IMR-90 (cell line): ENCODE results near the gene NOS2. TPM values are rescaled to one million over a fixed set of nuclear protein-coding genes. Genes with fewer than 3 reads are reported as not detected.

ENCODE experiments used
- ATAC-seq: fragments of 200-7000 bp; cut with Tn5 transposase; 2 replicates; pipeline ENCODE4 v1.9.1; 2020; ENCODE audit warnings: low read depth, mild to moderate bottlenecking, moderate library complexity
- BruUV-seq: library from RNA; stranded (reverse); fragments of 400-500 nt; replicated peaks from 2 replicates; lab custom pipeline; 2021; lab: Mats Ljungman, UMichigan
- CTCF ChIA-PET: fragments of 300-600 bp; formaldehyde crosslinking; extraction: SDS; loops from one replicate; lab custom pipeline; 2021; ENCODE audit warnings: antibody characterized with exemption; lab: Yijun Ruan, JAX
- POLR2A ChIA-PET: fragments of 300-600 bp; sonication (Branson Sonifier 250); formaldehyde crosslinking; loops from one replicate; lab custom pipeline; 2022; ENCODE audit warnings: antibody characterized with exemption; ENCODE audit not compliant: unreplicated experiment; lab: Charles Lee
- DNase-seq: peaks from one replicate; pipeline ENCODE4 v3.0.0; 2013
- H2AFZ ChIP-seq: replicated peaks from 2 replicates; pipeline ENCODE3; 2013; ENCODE audit warnings: low read length, mild to moderate bottlenecking; ENCODE audit not compliant: poor library complexity
- H2AK5ac ChIP-seq: 2 replicates; pipeline ENCODE4 v1.6.1; 2013; ENCODE audit warnings: low read depth, low read length, inconsistent platforms
- H2AK9ac ChIP-seq: replicated peaks from 2 replicates; pipeline ENCODE3; 2013; ENCODE audit warnings: mild to moderate bottlenecking, low read depth, low read length, moderate library complexity; ENCODE audit not compliant: poor library complexity
- H2BK120ac ChIP-seq: 2 replicates; pipeline ENCODE4 v1.6.1; 2013; ENCODE audit warnings: low read depth, low read length, inconsistent platforms
- H2BK15ac ChIP-seq: 3 replicates; pipeline ENCODE4 v1.6.1; 2013; ENCODE audit warnings: low read depth, low read length, inconsistent platforms
- H2BK20ac ChIP-seq: 2 replicates; pipeline ENCODE4 v1.6.1; 2013; ENCODE audit warnings: low read depth, mild to moderate bottlenecking, inconsistent platforms, low read length, moderate library complexity
- H2BK5ac ChIP-seq: 2 replicates; pipeline ENCODE4 v1.6.1; 2013; ENCODE audit warnings: mild to moderate bottlenecking, low read depth, low read length, inconsistent platforms; ENCODE audit not compliant: poor library complexity, severe bottlenecking
- H3K14ac ChIP-seq: replicated peaks from 2 replicates; pipeline ENCODE4 v1.6.1; 2013; ENCODE audit warnings: low read depth, low read length, inconsistent platforms
- H3K18ac ChIP-seq: 2 replicates; pipeline ENCODE4 v1.6.1; 2013; ENCODE audit warnings: low read depth, low read length, control low read depth
- H3K23ac ChIP-seq: 2 replicates; pipeline ENCODE4 v1.6.1; 2013; ENCODE audit warnings: low read depth, low read length, inconsistent platforms
- H3K27ac ChIP-seq: 2 replicates; pipeline ENCODE4 v1.5.1; 2013; ENCODE audit warnings: mild to moderate bottlenecking, control low read depth, low read length; ENCODE audit not compliant: insufficient read depth
- H3K27me3 ChIP-seq: 2 replicates; pipeline ENCODE4 v1.6.1; 2013; ENCODE audit warnings: low read length; ENCODE audit not compliant: control insufficient read depth, insufficient read depth
- H3K36me3 ChIP-seq: 2 replicates; pipeline ENCODE4 v1.6.1; 2013; ENCODE audit warnings: low read length, mixed read lengths; ENCODE audit not compliant: control insufficient read depth, insufficient read depth
- H3K4ac ChIP-seq: 2 replicates; pipeline ENCODE4 v1.6.1; 2013; ENCODE audit warnings: low read depth, low read length, inconsistent platforms
- H3K4me1 ChIP-seq: 2 replicates; pipeline ENCODE4 v1.6.1; 2013; ENCODE audit warnings: low read length, mixed read lengths; ENCODE audit not compliant: control insufficient read depth, insufficient read depth
- H3K4me2 ChIP-seq: 2 replicates; pipeline ENCODE4 v1.6.1; 2013; ENCODE audit warnings: low read depth, mild to moderate bottlenecking, control low read depth, low read length, moderate library complexity
- H3K4me3 ChIP-seq: 2 replicates; pipeline ENCODE4 v1.5.1; 2013; ENCODE audit warnings: low read depth, mild to moderate bottlenecking, control low read depth, low read length, moderate library complexity; ENCODE audit not compliant: insufficient read depth
- H3K56ac ChIP-seq: 2 replicates; pipeline ENCODE4 v1.6.1; 2013; ENCODE audit warnings: low read length, inconsistent platforms; ENCODE audit not compliant: insufficient read depth; ENCODE audit errors: extremely low read depth
- H3K79me1 ChIP-seq, 2 experiments: 2 replicates each; pipeline ENCODE4 v1.6.1; 2013; ENCODE audit warnings: low read length in 2 of 2, inconsistent platforms in 1 of 2, low read depth in 1 of 2
- H3K9ac ChIP-seq: 2 replicates; pipeline ENCODE4 v1.6.1; 2013; ENCODE audit warnings: low read depth, low read length, control low read depth
- H3K9me1 ChIP-seq: 2 replicates; pipeline ENCODE4 v1.6.1; 2013; ENCODE audit warnings: low read length, inconsistent platforms; ENCODE audit not compliant: insufficient read depth
- H3K9me3 ChIP-seq: 2 replicates; pipeline ENCODE4 v1.6.1; 2013; ENCODE audit warnings: low read length; ENCODE audit not compliant: control insufficient read depth, insufficient read depth
- H4K20me1 ChIP-seq: 2 replicates; pipeline ENCODE4 v1.6.1; 2013; ENCODE audit warnings: low read length, inconsistent platforms; ENCODE audit not compliant: insufficient read depth
- H4K5ac ChIP-seq: 2 replicates; pipeline ENCODE4 v1.6.1; 2013; ENCODE audit warnings: mild to moderate bottlenecking, low read depth, low read length, control low read depth
- H4K8ac ChIP-seq, 2 experiments: 2 replicates each; pipeline ENCODE4 v1.6.1; 2013; ENCODE audit warnings: low read depth in 2 of 2, low read length in 2 of 2, control low read depth in 1 of 2, inconsistent platforms in 1 of 2
- H4K91ac ChIP-seq: 2 replicates; pipeline ENCODE4 v1.6.1; 2013; ENCODE audit warnings: low read depth, low read length, inconsistent platforms; ENCODE audit not compliant: insufficient read depth
- BHLHE40 ChIP-seq: fragments of 150-350 bp; IDR thresholded peaks from 2 replicates; pipeline ENCODE4 v1.6.1; 2016; ENCODE audit warnings: mild to moderate bottlenecking, low read depth, low read length
- CEBPB ChIP-seq: IDR thresholded peaks from 2 replicates; pipeline ENCODE4 v1.6.1; 2012; ENCODE audit warnings: low read depth, low read length, improper control_type of control experiment
- CHD1 ChIP-seq: IDR thresholded peaks from 2 replicates; pipeline ENCODE4 v1.6.1; 2012; ENCODE audit warnings: low read depth, low read length, improper control_type of control experiment
- CTCF ChIP-seq: conservative IDR thresholded peaks from 2 replicates; pipeline ENCODE4 v1.5.1; 2012; ENCODE audit warnings: mild to moderate bottlenecking, low read depth, low read length, improper control_type of control experiment
- ELK1 ChIP-seq: fragments of 150-350 bp; IDR thresholded peaks from 2 replicates; pipeline ENCODE4 v1.6.1; 2016; ENCODE audit warnings: low read depth, mild to moderate bottlenecking, low read length, moderate library complexity, borderline replicate concordance
- FOS ChIP-seq: fragments of 150-350 bp; IDR thresholded peaks from 2 replicates; pipeline ENCODE4 v1.6.1; 2016; ENCODE audit warnings: low read depth, low read length
- MAZ ChIP-seq: IDR thresholded peaks from 2 replicates; pipeline ENCODE4 v1.6.1; 2012; ENCODE audit warnings: low read depth, mild to moderate bottlenecking, low read length, improper control_type of control experiment, moderate library complexity, borderline replicate concordance
- POLR2A ChIP-seq: IDR thresholded peaks from 2 replicates; pipeline ENCODE4 v1.6.1; 2012; ENCODE audit warnings: mild to moderate bottlenecking, low read depth, low read length
- RAD21 ChIP-seq: IDR thresholded peaks from 2 replicates; pipeline ENCODE4 v1.6.1; 2012; ENCODE audit warnings: low read length, improper control_type of control experiment
- RCOR1 ChIP-seq: IDR thresholded peaks from 2 replicates; pipeline ENCODE4 v1.6.1; 2012; ENCODE audit warnings: mild to moderate bottlenecking, low read length, improper control_type of control experiment; ENCODE audit not compliant: insufficient replicate concordance
- RFX5 ChIP-seq: IDR thresholded peaks from 2 replicates; pipeline ENCODE4 v1.8.0; 2012; ENCODE audit warnings: low read depth, mild to moderate bottlenecking, low read length, moderate library complexity
- SMC3 ChIP-seq: fragments of 150-350 bp; IDR thresholded peaks from 2 replicates; pipeline ENCODE4 v1.6.1; 2016; ENCODE audit warnings: low read depth, mild to moderate bottlenecking, antibody characterized with exemption, low read length, moderate library complexity
- WGBS, 2 experiments: methylation state at CpG; one replicate each; pipeline versions ENCODE4 v1.1.5 to v1.1.7; 2013; ENCODE audit warnings: missing lambda C conversion rate in 2 of 2; ENCODE audit not compliant: insufficient read length in 1 of 2; ENCODE audit errors: extremely low coverage in 2 of 2; 5-methylcytosine and 5-hydroxymethylcytosine counted together
- dilution Hi-C: fragments of 300-500 bp; cut with HindIII; formaldehyde crosslinking; loops from one replicate; pipeline ENCODE4 v1.14.3; 2018; ENCODE audit warnings: low sequenced_read_pairs; ENCODE audit not compliant: unreplicated experiment
- in situ Hi-C: fragments of 300-500 bp; cut with MboI; formaldehyde crosslinking; loops from 3 replicates; pipeline ENCODE4 v1.14.3; 2019; ENCODE audit warnings: low sequenced_read_pairs, inconsistent platforms, mixed read lengths
- intact Hi-C: fragments of 100-400 bp; cut with micrococcal nuclease; formaldehyde crosslinking; loops from 2 replicates; pipeline ENCODE4 v1.10.0; 2022
- polyA plus RNA-seq, 3 experiments: library from polyadenylated mRNA; depleted of rRNA; stranded (reverse); fragments of >200 nt; gene quantifications; 2 replicates each; pipeline ENCODE4 v1.2.3, GENCODE V29; 2012; ENCODE audit warnings: low replicate concordance in 1 of 3
- total RNA-seq: library from RNA; depleted of rRNA; stranded (reverse); fragments of >200 nt; gene quantifications from 2 replicates; pipeline ENCODE4 v1.2.3, GENCODE V29; 2012

NOS2 gene
- total and polyA plus RNA-seq, 2 of the 4 experiments (the other 2 are of a cell fraction) = under 0.01 TPM; not detected in 1

GRCh38 chr17:27798376-27798775, 2.0 kb downstream of the NOS2 start:
- WGBS, 2 experiments = 50% methylated on average over 2 of the region's 8 CpGs; no CpG with 5 or more reads in 1 of the 2 experiments
- no peak overlapping the region for H4K5ac ChIP-seq
- H3K4ac ChIP-seq = no peak overlapping the region
- dilution Hi-C loops (no loop called here), in situ Hi-C loops (no loop called here), intact Hi-C loops (no loop called here)
- no peak overlapping the region for H2AK9ac ChIP-seq
- no TSS peak for BruUV-seq
- H3K4me2 ChIP-seq = no peak overlapping the region
- no peak for DNase-seq
- no peak overlapping the region for H3K56ac ChIP-seq
- no peak overlapping the region for H4K8ac ChIP-seq
- H3K4me1 ChIP-seq = no peaks in the 10 kb centered on the region
- no peak overlapping the region for H3K4me3 ChIP-seq
- POLR2A ChIA-PET = no interaction called here
- H3K79me1 ChIP-seq = no peaks in the 10 kb centered on the region
- H2AFZ ChIP-seq = no peak overlapping the region
- no peaks in the 10 kb centered on the region for H3K9me1 ChIP-seq
- H2BK120ac ChIP-seq = no peak overlapping the region
- no peak overlapping the region for H4K91ac ChIP-seq
- CTCF ChIA-PET = no interaction called here
- ATAC-seq = no peak
- no peak overlapping the region for H3K14ac ChIP-seq
- no peaks in the 10 kb centered on the region for H4K20me1 ChIP-seq
- H3K36me3 ChIP-seq = no peaks in the 10 kb centered on the region
- peaks cover 50% of the 10 kb centered on the region for H3K27me3 ChIP-seq
- H3K9me3 ChIP-seq = no peaks in the 10 kb centered on the region
- no peak overlapping the region for H3K23ac ChIP-seq
- no peak overlapping the region for H3K9ac ChIP-seq
- H3K27ac ChIP-seq = no peak overlapping the region
- H3K18ac ChIP-seq = no peak overlapping the region
- TF ChIP-seq BHLHE40 (no peak), CEBPB (no peak), ELK1 (no peak), MAZ (no peak), SMC3 (no peak), POLR2A (no peak), CTCF (no peak), FOS (no peak), RCOR1 (no peak), RAD21 (no peak), CHD1 (no peak), RFX5 (no peak)
- no peak overlapping the region for H2BK15ac ChIP-seq
- H2AK5ac ChIP-seq = no peak overlapping the region
- H2BK20ac ChIP-seq = no peak overlapping the region
- H2BK5ac ChIP-seq = no peak overlapping the region
